HAP-1 (cell line): ENCODE results near the gene TANGO6.

Source experiments
- DNase-seq, 2 experiments: peaks; one replicate each; pipeline ENCODE4 v3.0.0-alpha.2; 2016 to 2020; ENCODE audit warnings: low spot score in 2 of 2
- H3K27me3 ChIP-seq: fragments of 250-450 bp; sonication (Bioruptor Pico); 2 replicates; pipeline ENCODE4 v1.5.1; 2020; ENCODE audit warnings: low read depth, mild to moderate bottlenecking, moderate library complexity
- H3K36me3 ChIP-seq: fragments of 250-450 bp; sonication (Bioruptor Pico); replicated peaks from 2 replicates; pipeline ENCODE4 v1.5.1; 2020; ENCODE audit warnings: mild to moderate bottlenecking
- H3K4me1 ChIP-seq: fragments of 250-450 bp; sonication (Bioruptor Pico); 2 replicates; pipeline ENCODE4 v1.5.1; 2020; ENCODE audit warnings: mild to moderate bottlenecking
- H3K4me3 ChIP-seq: fragments of 250-450 bp; sonication (Bioruptor Pico); 2 replicates; pipeline ENCODE4 v1.5.1; 2020; ENCODE audit warnings: mild to moderate bottlenecking, moderate library complexity
- H3K9me3 ChIP-seq: fragments of 250-450 bp; sonication (Bioruptor Pico); 2 replicates; pipeline ENCODE4 v1.5.1; 2020; ENCODE audit warnings: mild to moderate bottlenecking, moderate library complexity
- in situ Hi-C: fragments of 300-500 bp; cut with MboI; formaldehyde crosslinking; loops from 3 replicates; pipeline ENCODE4 v1.14.3; 2020; ENCODE audit warnings: low sequenced_read_pairs, inconsistent platforms, mixed read lengths

TANGO6 gene

DNA sequence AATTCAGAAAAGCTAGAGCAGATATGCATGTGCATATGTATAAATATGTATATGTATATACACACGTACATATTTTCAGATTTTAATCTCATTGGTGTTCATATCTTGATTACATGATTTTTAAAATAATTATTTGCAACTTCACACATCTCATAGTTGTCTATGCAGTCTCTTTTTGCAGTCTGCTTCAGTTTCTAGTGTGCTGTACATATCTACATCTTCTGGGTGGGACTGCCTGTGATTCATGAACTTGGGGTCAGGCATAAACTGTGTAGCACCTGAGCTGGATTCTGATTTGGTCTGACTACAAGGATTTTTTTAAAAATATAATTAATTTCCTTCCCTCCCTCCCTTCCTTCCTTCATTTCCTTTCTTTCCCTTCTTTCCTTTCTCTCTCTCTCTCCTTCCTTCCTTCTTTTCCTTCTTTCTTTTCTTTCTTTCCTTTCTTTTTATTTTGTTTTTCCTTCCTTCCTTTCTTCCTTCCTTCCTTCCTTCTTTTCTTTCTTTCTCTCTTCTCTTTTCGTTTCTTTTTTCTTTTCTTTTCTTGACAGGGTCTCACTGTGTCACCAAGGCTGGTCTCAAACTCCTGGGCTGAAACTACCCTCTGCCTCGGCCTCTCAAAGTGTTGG lies 96.5 kb downstream of the TANGO6 start:
- no peaks in the 10 kb centered on the region for H3K4me1 ChIP-seq
- no peaks in the 10 kb centered on the region for H3K27me3 ChIP-seq
- H3K36me3 ChIP-seq: no peaks in the 10 kb centered on the region
- in situ Hi-C loops: no loop called here
- no peak for DNase-seq
- no peaks in the 10 kb centered on the region for H3K9me3 ChIP-seq
- H3K4me3 ChIP-seq: no peak overlapping the region

GRCh38 chr16:68940816-68941215 lies 97.5 kb downstream of the TANGO6 start:
- Histone ChIP-seq H3K4me1 (no peaks in the 10 kb centered on the region), H3K27me3 (no peaks in the 10 kb centered on the region), H3K36me3 (no peaks in the 10 kb centered on the region), H3K9me3 (no peaks in the 10 kb centered on the region), H3K4me3 (no peak overlapping the region)
- in situ Hi-C loops: no loop called here
- DNase-seq: no peak

DNA sequence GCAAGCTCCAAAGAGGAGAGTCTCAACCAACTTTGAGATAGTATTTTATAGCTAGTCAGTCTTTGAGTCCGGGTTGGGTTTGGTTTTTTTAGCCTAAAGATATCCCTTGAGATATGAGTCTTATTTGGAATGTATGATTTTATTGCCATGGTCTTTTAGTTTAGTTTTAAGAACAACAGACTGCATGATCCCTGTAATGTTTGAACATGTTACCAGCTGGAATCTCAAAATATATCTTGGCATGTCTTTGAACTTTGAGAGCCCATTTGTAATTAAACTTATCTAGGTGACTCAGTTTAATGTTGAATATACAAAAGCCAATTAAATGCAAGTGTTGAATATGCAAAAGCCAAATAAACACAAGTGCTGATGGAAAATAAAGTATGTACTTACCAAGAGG lies 100.6 kb downstream of the TANGO6 start:
- no peak for DNase-seq
- Histone ChIP-seq H3K4me1 (no peaks in the 10 kb centered on the region), H3K36me3 (no peaks in the 10 kb centered on the region), H3K27me3 (no peaks in the 10 kb centered on the region), H3K4me3 (no peak overlapping the region), H3K9me3 (no peaks in the 10 kb centered on the region; the same call in 1 of the 2 replicates)
- in situ Hi-C loops: no loop called here

GRCh38 chr16:68948230-68948910 lies 105.0 kb downstream of the TANGO6 start:
- in situ Hi-C loops: no loop called here
- Histone ChIP-seq H3K4me1 (no peaks in the 10 kb centered on the region), H3K4me3 (no peak overlapping the region), H3K36me3 (no peaks in the 10 kb centered on the region), H3K27me3 (no peaks in the 10 kb centered on the region), H3K9me3 (no peaks in the 10 kb centered on the region; the same call in 1 of the 2 replicates)
- DNase-seq: no peak

- H3K9me3 ChIP-seq: no peaks in the 10 kb centered on the region; the same call in 1 of the 2 replicates
- no peaks in the 10 kb centered on the region for H3K4me1 ChIP-seq
- H3K4me3 ChIP-seq: no peak overlapping the region
- no peaks in the 10 kb centered on the region for H3K27me3 ChIP-seq
- in situ Hi-C loops: no loop called here
- no peaks in the 10 kb centered on the region for H3K36me3 ChIP-seq
- no peak for DNase-seq
Observed at GRCh38 chr16:68951991-68952877, 108.9 kb downstream of the TANGO6 start.

DNA sequence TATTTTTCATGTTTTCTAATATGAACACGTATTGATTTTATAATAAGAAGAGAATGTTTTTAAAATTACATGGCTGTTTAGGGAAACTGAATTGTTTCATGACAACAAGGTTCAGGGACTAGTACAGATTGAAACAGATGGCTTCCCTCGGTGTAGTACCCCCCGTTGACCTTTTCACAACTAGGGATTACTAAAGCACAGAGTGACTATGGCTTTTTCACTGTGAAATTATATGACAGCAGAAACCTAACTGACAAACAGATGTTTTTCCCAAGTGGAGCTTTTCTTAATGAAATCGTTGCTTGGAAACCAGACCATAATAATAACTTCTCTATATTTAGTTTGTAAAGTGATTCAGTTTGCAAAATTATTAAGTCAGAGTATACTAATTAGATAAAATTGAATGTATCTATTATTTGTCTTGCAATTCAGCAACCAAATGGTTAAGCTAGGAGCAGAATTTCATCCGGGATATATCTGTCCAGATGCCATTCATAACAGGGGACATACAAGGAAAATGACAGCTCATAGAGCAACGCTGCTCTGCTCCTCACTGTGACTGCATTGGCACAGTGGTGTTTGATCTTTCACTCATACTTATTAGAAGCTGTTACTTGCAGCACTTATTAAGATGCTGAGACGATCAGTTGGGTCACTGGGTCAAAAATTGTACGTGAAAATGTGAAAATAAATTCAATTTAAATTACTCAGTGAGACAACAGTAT lies 111.7 kb downstream of the TANGO6 start:
- no peak overlapping the region for H3K4me3 ChIP-seq
- no peaks in the 10 kb centered on the region for H3K9me3 ChIP-seq
- H3K36me3 ChIP-seq: no peaks in the 10 kb centered on the region
- H3K27me3 ChIP-seq: no peaks in the 10 kb centered on the region
- in situ Hi-C loops: no loop called here
- DNase-seq: no peak
- H3K4me1 ChIP-seq: no peaks in the 10 kb centered on the region

- Histone ChIP-seq H3K9me3 (no peaks in the 10 kb centered on the region), H3K27me3 (no peaks in the 10 kb centered on the region), H3K4me1 (no peaks in the 10 kb centered on the region), H3K4me3 (no peak overlapping the region), H3K36me3 (no peaks in the 10 kb centered on the region)
- in situ Hi-C loops: no loop called here
- DNase-seq: no peak
Observed at GRCh38 chr16:68960910-68961309, 117.6 kb downstream of the TANGO6 start.

DNA sequence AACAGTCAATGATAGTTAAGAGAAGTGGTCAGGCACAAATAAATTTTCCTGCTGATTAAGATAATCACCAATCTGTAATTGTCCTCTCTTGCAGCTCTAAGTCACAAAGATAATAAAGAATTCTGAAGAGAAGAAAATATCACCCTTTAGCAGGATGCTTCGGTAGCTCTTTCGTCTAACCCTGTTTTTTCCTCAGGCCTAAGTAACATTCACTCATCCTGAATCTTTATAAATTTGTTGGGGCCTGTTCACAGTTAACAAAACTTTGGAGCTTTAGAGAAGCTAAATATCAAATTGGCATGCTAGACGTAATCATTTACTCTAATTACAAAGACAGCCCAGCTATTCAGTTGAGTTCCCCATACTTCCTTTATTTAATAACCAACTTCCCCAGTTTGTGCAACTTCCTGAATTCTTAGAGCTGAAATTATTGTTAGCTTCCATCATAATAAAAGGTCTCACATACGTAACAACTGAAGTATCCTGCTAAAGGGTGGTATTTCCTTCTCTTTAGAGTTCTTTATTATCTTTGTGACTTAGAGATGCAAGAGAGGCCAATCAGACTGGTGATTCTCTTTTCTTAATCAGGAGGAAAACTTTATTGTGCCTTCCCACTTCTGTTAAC lies 118.6 kb downstream of the TANGO6 start:
- Histone ChIP-seq H3K27me3 (no peaks in the 10 kb centered on the region), H3K4me1 (no peaks in the 10 kb centered on the region), H3K36me3 (no peaks in the 10 kb centered on the region), H3K9me3 (no peaks in the 10 kb centered on the region), H3K4me3 (no peak overlapping the region)
- DNase-seq: no peak
- in situ Hi-C loops: no loop called here

DNA sequence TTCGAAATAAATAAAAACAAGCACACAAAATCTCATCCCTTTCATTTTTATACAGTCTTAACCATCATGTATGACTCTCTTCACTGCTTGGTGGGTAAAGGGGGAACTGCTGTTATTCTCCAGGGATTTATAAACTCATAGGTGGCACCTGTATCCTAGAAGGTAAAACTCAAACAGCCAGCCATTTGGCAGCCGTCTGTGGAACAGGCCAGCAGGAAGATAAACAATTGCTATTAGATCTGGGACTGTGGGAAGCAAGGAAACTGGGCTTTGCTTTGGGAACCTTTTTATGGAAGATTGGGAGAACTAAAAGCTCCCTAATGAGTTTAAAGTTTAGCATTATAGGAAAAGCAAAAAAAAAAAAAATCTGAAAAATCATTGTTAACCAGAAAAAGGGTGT lies 126.0 kb downstream of the TANGO6 start:
- no peaks in the 10 kb centered on the region for H3K4me1 ChIP-seq
- H3K9me3 ChIP-seq: no peaks in the 10 kb centered on the region
- no peaks in the 10 kb centered on the region for H3K36me3 ChIP-seq
- H3K27me3 ChIP-seq: no peaks in the 10 kb centered on the region
- no peak overlapping the region for H3K4me3 ChIP-seq
- in situ Hi-C loops: no loop called here
- no peak for DNase-seq

GRCh38 chr16:68972013-68972412 lies 128.7 kb downstream of the TANGO6 start:
- no peaks in the 10 kb centered on the region for H3K27me3 ChIP-seq
- no peaks in the 10 kb centered on the region for H3K9me3 ChIP-seq
- in situ Hi-C loops: no loop called here
- H3K4me3 ChIP-seq: no peak overlapping the region
- DNase-seq: no peak
- peaks cover 3% of the 10 kb centered on the region; the same call in 1 of the 2 replicates for H3K36me3 ChIP-seq
- no peaks in the 10 kb centered on the region for H3K4me1 ChIP-seq

DNA sequence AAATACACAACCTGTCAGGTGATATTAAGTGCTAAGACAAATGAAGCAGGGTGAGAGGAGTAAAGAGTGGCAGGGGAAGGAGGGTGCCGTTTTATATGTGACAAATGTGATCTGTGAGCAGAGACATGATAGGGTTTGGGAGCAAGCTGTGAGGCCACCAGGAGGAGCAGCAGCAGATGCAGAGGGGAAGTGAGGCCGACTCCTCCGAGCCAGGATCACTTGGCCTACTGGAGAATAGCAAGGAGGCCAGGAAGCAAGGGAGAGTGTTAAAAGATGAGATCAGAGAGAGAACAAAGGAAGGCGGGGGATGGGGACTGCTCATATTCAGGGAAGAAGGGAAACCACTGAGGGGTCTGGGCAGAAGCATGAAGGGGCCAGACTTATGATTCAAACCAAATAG lies 129.4 kb downstream of the TANGO6 start:
- Histone ChIP-seq H3K4me1 (no peaks in the 10 kb centered on the region), H3K36me3 (peaks cover 3% of the 10 kb centered on the region; the same call in 1 of the 2 replicates), H3K4me3 (no peak overlapping the region), H3K27me3 (no peaks in the 10 kb centered on the region), H3K9me3 (no peaks in the 10 kb centered on the region)
- in situ Hi-C loops: no loop called here
- peak; percentile 7 to 53 for DNase-seq

- Histone ChIP-seq H3K36me3 (peaks cover 3% of the 10 kb centered on the region; the same call in 1 of the 2 replicates), H3K27me3 (no peaks in the 10 kb centered on the region), H3K4me3 (no peak overlapping the region), H3K9me3 (no peaks in the 10 kb centered on the region), H3K4me1 (no peaks in the 10 kb centered on the region)
- in situ Hi-C loops: no loop called here
- no peak for DNase-seq
Observed at GRCh38 chr16:68973611-68974120, 130.3 kb downstream of the TANGO6 start.
